ENCODE measurements around the gene CEP162.
"Not testable (repeated sequence)": the region's sequence is repeated elsewhere in the genome, so short reads cannot be mapped to it uniquely, and the experiment has no call there.

The CEP162 gene, protein sequence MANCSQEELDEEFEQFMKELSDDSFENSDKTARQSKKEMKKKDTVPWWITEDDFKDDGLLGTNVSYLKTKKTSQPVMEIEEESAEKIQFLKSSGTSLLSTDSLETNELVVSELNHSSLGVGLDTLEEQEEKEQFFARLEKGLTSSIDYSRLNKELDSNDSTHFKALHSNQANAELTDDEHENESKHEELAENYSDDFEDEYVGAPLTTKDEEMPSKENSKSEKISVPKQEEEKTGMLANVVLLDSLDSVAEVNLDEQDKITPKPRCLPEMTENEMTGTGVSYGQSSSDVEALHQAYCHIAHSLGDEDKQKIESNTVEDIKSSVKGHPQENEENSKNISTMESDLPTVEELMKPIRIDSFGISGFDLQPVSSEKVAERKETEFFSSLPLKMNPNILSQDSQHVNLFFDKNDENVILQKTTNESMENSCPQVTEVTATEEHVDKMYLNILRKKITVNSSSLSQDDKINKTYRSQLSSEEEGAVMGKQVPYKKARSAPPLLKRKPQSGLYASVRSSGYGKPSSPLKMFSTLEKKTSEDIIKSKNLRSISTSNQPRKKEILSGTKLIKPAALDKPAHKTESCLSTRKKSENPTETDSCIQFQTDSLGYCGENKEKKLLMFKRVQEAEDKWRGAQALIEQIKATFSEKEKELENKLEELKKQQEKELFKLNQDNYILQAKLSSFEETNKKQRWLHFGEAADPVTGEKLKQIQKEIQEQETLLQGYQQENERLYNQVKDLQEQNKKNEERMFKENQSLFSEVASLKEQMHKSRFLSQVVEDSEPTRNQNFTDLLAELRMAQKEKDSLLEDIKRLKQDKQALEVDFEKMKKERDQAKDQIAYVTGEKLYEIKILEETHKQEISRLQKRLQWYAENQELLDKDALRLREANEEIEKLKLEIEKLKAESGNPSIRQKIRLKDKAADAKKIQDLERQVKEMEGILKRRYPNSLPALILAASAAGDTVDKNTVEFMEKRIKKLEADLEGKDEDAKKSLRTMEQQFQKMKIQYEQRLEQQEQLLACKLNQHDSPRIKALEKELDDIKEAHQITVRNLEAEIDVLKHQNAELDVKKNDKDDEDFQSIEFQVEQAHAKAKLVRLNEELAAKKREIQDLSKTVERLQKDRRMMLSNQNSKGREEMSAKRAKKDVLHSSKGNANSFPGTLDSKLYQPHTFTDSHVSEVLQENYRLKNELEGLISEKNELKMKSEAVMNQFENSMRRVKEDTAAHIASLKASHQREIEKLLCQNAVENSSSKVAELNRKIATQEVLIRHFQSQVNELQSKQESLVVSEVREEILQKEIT (N-terminal part only)

DNA sequence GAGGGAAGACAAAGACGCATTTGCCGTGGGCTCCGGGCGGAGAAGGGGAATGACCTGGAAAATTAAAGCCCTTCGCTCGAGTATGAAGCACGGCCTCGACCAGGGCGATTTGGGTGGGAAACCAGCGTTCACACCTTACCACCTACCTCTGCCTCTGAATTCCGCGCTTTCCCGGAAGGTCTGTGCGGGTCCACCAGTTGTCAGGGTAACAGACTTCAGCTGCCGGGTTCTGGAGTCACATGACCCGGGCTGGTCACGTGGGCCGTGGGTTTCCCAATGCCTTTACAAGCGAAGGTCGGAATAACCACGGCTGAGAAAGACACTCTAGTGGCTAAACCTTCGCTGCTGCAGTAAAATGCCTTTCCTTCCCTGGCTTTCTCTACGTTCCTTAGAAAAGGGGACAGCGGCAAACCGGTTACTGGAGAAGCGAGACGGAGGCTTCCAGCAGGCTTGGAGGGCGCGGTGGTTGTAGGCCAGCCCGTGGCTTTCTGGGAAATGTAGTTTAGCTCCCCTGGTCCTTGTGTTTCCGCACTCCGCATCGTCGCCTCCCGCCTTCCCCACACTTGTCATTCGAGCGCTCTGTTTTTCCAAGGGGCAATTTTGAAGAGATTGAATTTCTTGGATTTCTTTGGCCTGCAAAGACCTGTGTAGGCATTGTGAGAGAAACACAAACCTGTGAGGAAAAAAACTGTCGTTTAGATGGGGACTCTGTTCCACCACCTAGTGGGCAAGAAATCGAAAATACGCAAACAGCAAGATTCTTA is at the start of gene CEP162:
TSS of gene CEP162 (minus strand) at position 210 of the 764 bp plus-strand sequence. CDS start 1,250 bp downstream, outside the sequence.
- DNase-seq: peak; percentile 86

DNA sequence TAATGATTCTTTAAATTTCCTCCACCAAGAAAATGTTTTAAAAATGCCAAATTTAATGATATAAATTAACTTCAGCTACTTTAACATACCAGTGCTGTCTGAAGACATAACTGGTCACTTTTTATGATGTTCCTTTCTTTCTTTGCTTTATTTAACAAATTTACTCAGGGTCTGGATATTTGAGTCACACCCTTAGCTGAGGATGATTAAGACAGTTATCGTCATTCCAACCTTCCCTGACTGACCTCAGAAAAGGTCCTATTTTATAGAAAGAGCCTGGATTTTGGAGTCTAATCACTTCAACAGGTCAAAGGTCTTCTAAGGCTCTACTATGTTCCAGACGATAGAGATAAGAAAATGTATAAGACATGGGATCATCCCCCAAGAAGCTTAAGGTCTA is 47.4 kb upstream of the CEP162 start:
- no peak for DNase-seq

DNA sequence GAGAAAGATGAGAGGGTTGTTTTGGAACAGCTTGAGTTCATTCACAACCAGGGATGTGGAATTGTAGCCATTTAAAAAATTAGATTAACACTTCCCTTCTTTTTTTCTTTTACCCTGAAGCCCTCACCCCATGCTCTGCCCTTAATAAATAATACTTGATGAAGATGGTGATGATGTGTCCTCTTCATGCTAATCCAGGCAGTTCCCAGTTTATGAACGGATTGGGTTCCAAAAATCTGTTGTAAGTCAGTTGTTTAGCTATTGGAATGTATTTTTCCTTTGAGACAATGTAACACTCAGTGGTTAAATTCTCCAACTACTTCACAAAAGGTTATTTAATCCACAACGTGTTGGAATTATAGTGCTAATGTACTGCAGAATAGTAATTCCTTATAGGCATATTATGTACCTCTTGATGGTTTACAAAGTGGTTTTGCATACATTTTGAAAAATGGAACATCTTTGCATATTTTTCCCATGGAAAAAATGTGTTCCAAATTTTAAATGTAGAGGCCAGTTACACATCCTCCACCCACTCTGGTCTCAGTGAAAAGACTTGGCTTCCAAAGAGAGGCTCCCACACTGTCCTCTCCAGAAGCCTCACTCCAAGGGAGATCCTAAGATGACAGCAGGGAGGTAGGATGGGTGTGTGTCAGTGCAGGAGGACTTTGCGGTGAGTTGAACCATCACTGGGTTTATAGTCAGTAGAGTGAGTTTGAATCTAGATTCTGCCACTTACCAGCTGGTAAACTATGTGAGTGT is 45.8 kb upstream of the CEP162 start:
- DNase-seq: no peak

DNA sequence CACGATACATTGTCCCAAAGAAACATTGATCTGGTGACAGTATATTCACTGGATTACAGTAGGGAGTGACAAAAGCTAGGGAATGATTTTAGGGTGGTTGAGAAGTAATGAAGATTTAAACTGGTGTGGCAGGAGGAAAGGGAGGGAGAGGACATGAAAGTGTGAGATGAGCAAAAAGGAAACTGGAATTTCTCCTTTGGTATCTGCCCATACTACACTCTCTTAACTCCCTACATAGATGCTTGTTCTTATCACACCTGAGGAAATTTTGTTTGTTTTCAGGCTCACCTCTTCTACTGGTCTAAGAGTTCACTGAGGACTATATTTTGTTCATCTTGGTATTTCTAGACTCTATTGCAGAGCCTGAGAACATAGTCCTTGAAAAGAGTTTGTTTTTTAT is 44.9 kb upstream of the CEP162 start:
- DNase-seq: no peak

DNA sequence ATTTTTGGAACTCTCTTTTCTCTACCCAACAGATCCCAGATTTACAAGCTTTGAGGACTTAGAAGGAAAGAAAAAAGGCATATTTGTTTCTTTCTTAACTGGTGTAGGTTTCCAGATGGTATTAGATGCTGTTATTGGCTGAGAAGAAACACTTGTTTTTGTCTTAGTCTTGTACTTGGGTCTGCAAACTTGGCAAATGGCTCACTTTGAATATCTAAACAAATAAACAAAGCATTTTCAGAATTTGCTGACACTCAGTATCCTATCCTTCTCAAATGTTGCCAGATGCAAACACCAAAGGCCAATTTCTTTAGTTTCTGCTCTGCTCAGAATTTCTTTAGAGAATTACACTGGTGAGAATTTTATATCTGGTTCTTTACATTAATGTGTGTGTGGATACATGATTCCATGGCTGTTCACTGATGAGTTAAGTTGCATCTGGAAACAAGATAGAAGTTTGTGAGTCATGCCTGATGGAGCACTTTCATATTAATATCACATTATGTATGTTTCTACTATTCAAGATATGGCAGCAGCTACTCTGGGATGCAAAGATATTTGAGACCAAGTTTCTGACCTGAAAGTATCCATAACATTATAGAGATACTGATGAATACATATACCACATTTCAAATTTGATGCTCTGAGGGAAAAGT is 43.7 kb upstream of the CEP162 start:
- no peak for DNase-seq

DNA sequence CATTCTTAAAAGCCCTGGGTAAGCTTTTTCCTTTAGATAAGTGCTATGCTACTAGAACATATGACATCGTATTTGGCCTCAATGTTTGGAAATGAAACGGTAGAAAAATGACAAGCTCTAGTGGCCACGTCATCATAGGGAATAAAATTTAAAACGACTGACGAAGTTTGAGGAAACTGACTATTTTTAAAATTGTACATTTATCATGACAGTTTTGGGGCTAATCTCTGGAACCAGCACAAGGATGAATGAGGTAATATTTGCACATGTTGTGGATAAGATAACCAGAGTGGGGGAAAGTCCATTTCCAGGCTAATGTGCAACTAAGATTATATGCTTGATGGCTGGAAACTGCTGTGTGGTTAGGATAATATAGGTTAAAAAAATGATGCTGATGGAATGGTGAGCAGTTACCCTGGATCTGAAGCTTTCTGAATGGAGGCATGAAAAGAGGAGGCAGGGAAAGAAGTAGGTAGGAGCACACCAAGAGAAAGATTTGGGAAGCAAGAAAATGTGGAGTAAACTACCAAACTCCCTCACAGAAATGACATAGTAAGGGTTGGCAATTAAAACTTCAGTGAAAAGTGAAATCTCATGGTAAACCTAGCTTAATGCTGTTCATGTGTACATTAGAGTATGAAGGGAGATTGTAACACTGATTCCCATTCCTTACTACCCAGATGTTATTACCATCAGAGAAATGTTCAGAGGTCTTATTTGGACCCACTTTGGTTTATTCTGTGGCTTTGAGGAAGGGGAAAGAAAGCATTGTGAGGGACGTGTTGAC is 42.7 kb upstream of the CEP162 start:
- DNase-seq: no peak

DNA sequence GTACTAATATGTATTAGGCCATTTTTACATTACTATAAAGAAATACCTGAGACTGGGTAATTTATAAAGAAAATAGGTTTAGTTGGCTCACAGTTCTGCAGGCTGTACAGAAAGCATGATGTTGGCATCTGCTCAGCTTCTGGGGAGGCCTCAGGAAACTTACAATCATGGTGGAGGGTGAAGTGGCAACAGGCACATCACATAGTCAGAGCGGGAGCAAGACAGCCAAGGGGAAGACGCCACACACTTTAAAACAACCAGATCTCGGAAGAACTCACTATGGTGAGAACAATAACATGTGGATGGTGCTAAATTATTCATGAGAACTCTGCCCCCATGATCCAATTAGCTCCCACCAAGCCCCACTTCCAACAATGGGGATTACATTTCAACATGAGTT is 41.3 kb upstream of the CEP162 start:
- DNase-seq: no peak

DNA sequence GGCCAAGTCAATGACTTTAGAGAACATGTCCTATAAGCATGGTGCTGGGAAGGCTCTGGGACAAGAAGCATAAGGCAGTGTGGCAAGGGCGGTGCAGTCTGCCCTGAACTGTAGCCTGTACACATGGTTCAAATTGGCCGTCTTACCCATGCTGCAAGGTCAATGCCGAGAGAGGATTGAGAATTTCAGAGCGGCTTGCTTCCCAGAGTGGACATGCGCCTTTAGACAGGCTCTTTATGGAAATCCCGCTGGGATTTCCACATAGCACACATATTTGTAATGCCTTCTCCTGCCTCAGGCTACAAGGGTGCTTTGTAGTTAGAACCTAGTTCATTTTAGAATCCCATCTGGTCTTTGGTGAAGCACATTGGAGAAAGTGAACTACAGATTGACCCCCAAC is 36.1 kb upstream of the CEP162 start:
- DNase-seq: no peak

DNA sequence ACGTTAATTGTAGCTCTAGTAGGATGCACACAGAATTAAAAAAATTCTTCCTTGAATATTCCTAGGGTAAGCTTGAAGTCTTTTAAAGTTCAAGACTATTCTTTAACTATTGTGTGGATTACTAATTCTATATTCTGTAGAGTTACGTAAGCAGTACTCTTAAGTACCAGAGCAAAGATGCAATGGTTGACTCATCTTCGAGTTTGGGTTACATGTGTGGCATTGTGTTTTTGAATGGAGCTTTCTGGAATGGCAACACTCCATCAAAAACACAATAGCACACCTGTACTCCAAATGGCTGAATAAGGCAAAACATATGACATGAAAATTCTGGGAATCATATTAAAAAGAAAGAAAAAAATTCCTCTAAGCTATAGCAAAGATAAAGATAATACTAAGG is 33.5 kb upstream of the CEP162 start:
- DNase-seq: no peak

DNA sequence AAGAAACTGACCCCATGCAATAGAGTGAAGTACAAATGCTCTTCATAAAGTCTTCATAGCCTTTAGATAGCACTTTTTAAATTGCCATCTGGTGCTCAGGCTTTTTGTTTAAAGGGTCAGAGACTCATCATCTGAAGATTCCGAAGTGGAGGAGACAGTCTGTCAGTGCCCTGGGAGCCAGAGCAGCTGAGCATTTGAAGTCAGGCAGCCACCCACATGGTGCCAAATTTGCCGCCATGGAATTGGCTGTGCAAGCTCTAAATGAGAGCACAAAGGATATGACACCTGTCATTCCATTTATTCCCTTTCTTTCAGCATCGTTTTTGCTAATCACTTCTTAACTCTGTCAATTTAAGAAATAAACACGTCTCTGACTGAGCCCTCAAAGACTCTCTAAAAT is 32.8 kb upstream of the CEP162 start:
- no peak for DNase-seq

DNA sequence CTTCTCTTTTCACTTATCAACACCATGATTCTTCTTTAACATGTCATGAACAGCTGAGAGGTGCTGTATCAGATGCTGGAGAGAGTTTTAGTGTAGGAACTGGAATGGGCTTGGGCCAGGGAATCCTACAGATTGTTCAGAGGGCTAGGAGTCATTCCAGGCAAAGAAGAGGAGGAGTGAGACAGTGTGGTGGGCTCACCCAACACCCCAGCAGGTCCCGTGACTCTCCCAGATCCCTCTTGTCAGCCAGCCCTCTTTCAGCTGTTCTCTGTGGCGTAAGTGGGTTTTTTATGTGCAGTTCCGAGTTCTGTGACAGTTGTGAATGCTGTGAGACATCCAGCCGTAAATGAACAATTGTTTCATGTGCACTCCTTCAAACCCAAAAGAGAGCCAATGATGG is 31.4 kb upstream of the CEP162 start:
- no peak for DNase-seq

DNA sequence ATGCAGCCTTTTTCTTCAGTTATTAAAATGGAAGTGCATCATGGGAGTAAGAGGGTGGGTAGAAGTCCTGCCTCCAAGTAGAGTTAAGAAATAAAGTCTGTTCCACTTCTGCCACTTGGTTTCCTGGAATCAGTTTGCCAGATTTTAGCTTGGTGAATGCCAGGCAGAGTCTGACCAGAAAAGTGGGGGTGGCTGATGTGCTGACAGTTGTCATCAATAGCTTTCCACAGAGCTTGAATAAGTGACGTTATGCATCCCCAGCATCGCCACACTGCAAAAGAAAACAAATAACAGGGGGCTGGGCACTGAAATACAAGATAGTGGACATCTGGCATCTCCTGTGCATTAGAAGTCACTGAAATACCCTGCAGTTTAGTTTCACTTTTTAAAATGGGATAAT is 30.8 kb upstream of the CEP162 start:
- DNase-seq: no peak

DNA sequence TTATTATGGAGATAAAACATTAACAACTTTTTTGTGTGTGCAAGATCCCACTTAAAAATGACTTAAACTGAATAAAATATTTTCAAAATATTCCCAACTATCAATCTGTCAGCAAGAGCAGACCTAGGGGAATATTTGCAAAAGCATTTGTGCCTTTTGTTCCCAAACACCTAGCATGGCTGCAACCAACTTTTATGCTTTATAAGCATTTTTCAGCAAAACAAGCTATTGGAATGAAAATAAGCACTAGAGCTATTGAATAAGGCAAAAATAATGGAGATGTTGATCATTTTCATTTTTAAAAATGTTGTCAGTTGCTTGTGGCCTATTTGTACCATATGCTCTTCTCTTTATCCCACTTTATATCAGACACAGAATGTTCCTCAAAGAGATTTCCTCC is 28.2 kb upstream of the CEP162 start:
- DNase-seq: no peak

DNA sequence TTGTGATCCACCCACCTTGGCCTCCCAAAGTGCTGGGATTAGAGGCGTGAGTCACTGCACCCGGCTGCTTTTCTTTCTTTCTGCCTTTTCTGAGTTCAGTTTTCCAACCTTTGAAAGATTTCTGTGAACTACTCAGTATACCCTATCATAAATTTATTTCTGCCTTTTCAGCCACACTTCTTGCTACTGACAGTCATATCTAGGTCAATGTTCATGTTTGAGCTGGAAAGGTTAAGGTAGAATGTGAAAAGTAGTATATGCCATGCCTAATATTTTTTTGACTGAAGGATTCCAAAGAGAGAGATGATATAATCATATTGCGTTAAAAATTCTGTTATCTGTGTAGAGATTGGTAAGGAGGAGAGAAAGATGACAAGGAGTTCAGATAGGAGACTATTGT is 25.9 kb upstream of the CEP162 start:
- no peak for DNase-seq

DNA sequence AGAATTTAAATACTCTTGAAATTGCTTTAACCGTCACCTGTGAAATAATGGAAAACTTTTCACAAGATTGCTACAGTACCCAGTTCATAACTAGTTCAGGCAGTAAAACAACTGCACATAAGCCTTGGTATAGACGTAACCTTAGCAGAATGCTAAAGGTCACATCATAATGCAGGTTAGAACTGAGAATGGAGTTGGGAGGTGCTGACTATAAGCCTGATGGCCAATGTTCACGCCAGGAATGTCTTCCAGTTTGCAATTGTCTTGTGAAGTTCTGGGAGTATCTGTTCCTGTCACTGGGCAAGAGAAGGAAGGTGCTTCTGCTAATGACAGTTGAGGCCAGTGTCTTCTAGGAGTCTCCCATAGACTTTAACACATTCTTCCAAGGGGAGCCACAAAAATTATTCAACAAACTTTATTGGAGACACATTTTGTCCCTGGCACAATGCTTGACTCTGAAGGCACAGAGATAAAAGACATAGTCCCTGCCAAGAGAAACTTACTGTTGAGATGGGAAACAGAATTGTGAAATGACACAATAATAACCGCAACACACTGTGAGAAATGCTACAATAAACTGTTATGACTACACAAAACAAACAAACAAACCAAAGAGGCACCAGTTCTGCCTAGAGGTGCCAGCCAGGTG is 24.6 kb upstream of the CEP162 start:
- DNase-seq: no peak

DNA sequence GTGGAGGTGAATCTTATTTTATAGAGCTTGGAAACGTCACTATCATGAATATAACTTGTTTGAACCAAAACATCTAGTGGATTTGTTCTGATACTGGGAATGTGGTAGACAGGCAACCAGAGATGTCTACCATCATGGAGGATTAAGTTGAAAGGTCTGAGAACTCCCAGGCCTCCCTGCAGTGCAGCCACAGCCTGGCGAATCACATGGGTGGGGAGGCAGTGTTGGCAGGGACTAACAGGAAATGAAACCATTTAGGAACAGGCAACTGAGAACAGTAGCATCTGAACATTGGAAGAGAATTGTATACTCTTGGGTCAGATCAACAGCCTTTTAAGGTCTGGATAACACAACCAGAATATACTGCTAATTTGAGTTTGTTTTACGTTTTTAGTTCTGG is 22.3 kb upstream of the CEP162 start:
- no peak for DNase-seq

DNA sequence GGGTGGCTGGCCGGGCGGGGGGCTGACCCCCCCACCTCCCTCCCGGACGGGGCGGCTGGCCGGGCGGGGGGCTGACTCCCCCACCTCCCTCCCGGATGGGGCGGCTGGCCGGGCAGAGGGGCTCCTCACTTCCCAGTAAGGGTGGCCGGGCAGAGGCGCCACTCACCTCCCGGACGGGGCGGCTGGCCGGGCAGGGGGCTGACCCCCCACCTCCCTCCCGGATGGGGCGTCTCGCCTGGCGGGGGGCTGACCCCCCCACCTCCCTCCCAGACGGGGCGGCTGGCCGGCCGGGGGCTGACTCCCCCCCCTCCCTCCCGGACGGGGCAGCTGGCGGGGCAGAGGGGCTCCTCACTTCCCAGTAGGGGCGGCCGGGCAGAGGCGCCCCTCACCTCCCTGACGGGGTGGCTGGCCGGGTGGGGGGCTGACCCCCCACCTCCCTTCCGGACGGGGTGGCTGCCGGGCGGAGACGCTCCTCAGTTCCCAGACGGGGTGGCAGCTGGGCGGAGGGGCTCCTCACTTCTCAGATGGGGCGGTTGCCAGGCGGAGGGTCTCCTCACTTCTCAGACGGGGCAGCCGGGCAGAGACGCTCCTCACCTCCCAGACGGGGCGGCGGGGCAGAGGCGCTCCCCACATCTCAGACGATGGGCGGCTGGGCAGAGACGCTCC is 17.1 kb upstream of the CEP162 start:
- DNase-seq: not testable (repeated sequence)

DNA sequence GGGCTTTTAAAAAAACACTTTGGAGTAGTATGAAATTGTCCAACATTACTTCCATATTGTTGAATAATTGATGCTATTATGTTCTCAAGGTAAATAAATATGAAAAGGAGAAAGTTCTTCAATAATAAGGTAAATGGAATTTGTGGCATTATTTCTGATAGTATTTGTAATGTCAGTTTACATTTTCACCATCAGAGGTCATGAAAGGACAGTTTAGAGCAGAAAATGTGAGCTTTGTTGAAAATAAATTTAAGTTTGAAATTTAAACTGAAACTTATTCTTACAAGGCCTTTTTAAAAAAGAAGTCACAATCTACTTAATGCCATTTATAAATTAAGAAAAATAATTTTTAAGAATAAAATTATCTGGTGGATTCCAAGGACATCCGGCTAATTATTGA is 15.8 kb upstream of the CEP162 start:
- DNase-seq: no peak

DNA sequence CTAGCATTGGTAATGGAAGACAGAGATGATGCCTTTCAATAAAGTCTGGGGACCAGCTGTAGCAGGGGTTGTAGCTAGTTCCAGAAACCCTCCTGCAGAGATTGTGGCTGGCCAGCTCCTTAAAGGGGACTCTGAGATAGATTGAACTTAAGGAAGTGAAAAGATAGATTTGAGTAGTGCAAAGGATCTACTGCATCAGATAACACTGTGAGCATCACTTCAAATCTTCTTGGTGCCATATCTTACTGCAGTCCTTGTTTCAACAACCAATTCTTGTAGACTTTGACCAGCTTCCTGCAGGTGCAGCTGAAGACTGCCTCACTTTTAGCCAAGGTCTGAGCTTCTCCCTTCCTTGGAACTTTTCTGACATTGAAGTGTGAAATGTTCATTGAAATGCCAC is 14.8 kb upstream of the CEP162 start:
- no peak for DNase-seq

Measured in NCI-H2029 treated with DMSO at 0.1 percent for 48 hours (cell line).